DOHH2 (cell line): Measurements from ENCODE around the gene PPEF2.
"Not testable (repeated sequence)": the region's sequence is repeated elsewhere in the genome, so short reads cannot be mapped to it uniquely, and the experiment has no call there.

Experiments
- H3F3A ChIP-seq: fragments of 200-600 bp; sonication (generic), shearing (Covaris generic); 2 replicates; pipeline ENCODE4 v1.6.0; 2016; ENCODE audit warnings: antibody characterized with exemption, mild to moderate bottlenecking; ENCODE audit not compliant: control insufficient read depth, insufficient read depth
- H3K27ac ChIP-seq: fragments of 200-600 bp; sonication (generic); 2 replicates; pipeline ENCODE4 v1.5.1; 2014; ENCODE audit warnings: low read depth, mild to moderate bottlenecking, low read length, moderate library complexity
- H3K27me3 ChIP-seq: fragments of 200-600 bp; sonication (generic); 2 replicates; pipeline ENCODE4 v1.6.1; 2014; ENCODE audit warnings: mild to moderate bottlenecking, low read length, mixed read lengths; ENCODE audit not compliant: control insufficient read depth
- H3K36me3 ChIP-seq: fragments of 200-600 bp; sonication (generic); 2 replicates; pipeline ENCODE4 v1.6.1; 2014; ENCODE audit warnings: mild to moderate bottlenecking, low read length, moderate library complexity, mixed read lengths; ENCODE audit not compliant: control insufficient read depth
- H3K4me1 ChIP-seq: fragments of 200-600 bp; sonication (generic); 2 replicates; pipeline ENCODE4 v1.6.1; 2014; ENCODE audit warnings: mild to moderate bottlenecking, low read length, mixed read lengths; ENCODE audit not compliant: control insufficient read depth
- H3K4me2 ChIP-seq: fragments of 200-600 bp; sonication (generic); 2 replicates; pipeline ENCODE4 v1.6.0; 2014; ENCODE audit warnings: mild to moderate bottlenecking, low read length, moderate library complexity
- H3K4me3 ChIP-seq: fragments of 200-600 bp; sonication (generic); 2 replicates; pipeline ENCODE4 v1.5.1; 2014; ENCODE audit warnings: mild to moderate bottlenecking, low read length, mixed read lengths
- H3K79me2 ChIP-seq: fragments of 200-600 bp; sonication (generic); 2 replicates; pipeline ENCODE4 v1.6.1; 2014; ENCODE audit warnings: mild to moderate bottlenecking, low read length, mixed read lengths; ENCODE audit not compliant: control insufficient read depth
- H3K9me2 ChIP-seq: fragments of 200-600 bp; sonication (generic); replicated peaks from 2 replicates; pipeline ENCODE4 v1.6.1; 2014; ENCODE audit warnings: mild to moderate bottlenecking, low read length, mixed read lengths; ENCODE audit not compliant: control insufficient read depth
- H3K9me3 ChIP-seq: fragments of 200-600 bp; sonication (generic); 2 replicates; pipeline ENCODE4 v1.6.1; 2014; ENCODE audit warnings: antibody characterized with exemption, low read length, mixed read lengths; ENCODE audit not compliant: control insufficient read depth, insufficient read depth
- H4K20me1 ChIP-seq: fragments of 200-600 bp; sonication (generic); 2 replicates; pipeline ENCODE4 v1.6.0; 2014; ENCODE audit warnings: low read depth, mild to moderate bottlenecking, antibody characterized with exemption, low read length, moderate library complexity; ENCODE audit not compliant: control insufficient read depth, insufficient read depth
- CTCF ChIP-seq: fragments of 200-600 bp; sonication (generic); IDR thresholded peaks from one replicate; pipeline ENCODE4 v1.5.1; 2014; ENCODE audit warnings: antibody characterized with exemption, mild to moderate bottlenecking, low read depth, low read length; ENCODE audit not compliant: poor library complexity, severe bottlenecking
- EZH2phosphoT487 ChIP-seq: fragments of 200-600 bp; sonication (generic); IDR thresholded peaks from 2 replicates; pipeline ENCODE4 v1.6.1; 2017; ENCODE audit warnings: borderline replicate concordance, mild to moderate bottlenecking, antibody characterized with exemption, low read length, moderate library complexity, mixed read lengths

PPEF2 gene

GRCh38 chr4:75848171-75848760 lies 54.0 kb downstream of the PPEF2 start:
- not testable (repeated sequence) for H3F3A ChIP-seq, H3K9me3 ChIP-seq, H3K4me1 ChIP-seq, H3K4me2 ChIP-seq, H3K27me3 ChIP-seq, H3K79me2 ChIP-seq, H3K9me2 ChIP-seq, H4K20me1 ChIP-seq, H3K4me3 ChIP-seq, H3K36me3 ChIP-seq, H3K27ac ChIP-seq
- TF ChIP-seq CTCF, result peak; percentile 59

GRCh38 chr4:75845992-75846391 lies 56.3 kb downstream of the PPEF2 start:
- Histone ChIP-seq H4K20me1 (no peaks in the 10 kb centered on the region), H3K4me1 (0 out of 2 replicates have a peak, but pooled peaks cover 3% of the 10 kb centered on the region), H3K27ac (no peak overlapping the region), H3K79me2 (no peaks in the 10 kb centered on the region), H3K9me3 (no peaks in the 10 kb centered on the region), H3F3A (no peaks in the 10 kb centered on the region), H3K4me3 (no peak overlapping the region), H3K36me3 (no peaks in the 10 kb centered on the region), H3K27me3 (0 out of 2 replicates have a peak, but pooled peaks cover 2% of the 10 kb centered on the region), H3K9me2 (no peaks in the 10 kb centered on the region), H3K4me2 (no peak overlapping the region)
- no peak for TF ChIP-seq CTCF
- TF ChIP-seq EZH2phosphoT487, result no peak

GRCh38 chr4:75844151-75844662 lies 58.0 kb downstream of the PPEF2 start:
- H4K20me1 ChIP-seq, result no peaks in the 10 kb centered on the region
- TF ChIP-seq CTCF (no peak), EZH2phosphoT487 (no peak)
- no peak overlapping the region for H3K4me2 ChIP-seq
- H3K9me2 ChIP-seq, result no peaks in the 10 kb centered on the region
- H3K27ac ChIP-seq, result no peak overlapping the region
- no peak overlapping the region for H3K4me3 ChIP-seq
- H3K79me2 ChIP-seq, result no peaks in the 10 kb centered on the region
- H3F3A ChIP-seq, result no peaks in the 10 kb centered on the region
- H3K9me3 ChIP-seq, result no peaks in the 10 kb centered on the region
- H3K4me1 ChIP-seq, result 0 out of 2 replicates have a peak, but pooled peaks cover 3% of the 10 kb centered on the region
- H3K27me3 ChIP-seq, result no peaks in the 10 kb centered on the region
- H3K36me3 ChIP-seq, result no peaks in the 10 kb centered on the region
